ENCODE measurements around the gene PIK3CD.

DNA sequence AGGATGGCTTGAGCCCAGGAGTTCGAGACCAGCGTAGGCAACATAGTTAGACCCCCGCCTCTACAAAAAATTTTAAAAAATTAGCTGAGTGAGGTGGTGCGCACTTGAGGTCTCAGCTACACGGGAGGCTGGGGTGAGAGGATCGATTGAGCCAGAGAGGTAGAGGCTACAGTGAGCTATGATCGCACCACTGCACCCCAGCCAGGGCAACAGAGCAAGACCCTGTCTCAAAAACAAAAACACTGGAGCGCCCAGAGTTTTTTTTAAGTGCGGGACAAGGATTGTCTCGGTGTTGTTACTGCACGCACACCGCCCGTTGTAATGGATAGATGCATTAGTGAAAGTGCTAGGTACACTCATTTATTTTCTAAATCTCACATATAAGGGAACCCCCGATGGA, 37.1 kb downstream of the PIK3CD start:
- TF ChIP-seq, protein P1, sequence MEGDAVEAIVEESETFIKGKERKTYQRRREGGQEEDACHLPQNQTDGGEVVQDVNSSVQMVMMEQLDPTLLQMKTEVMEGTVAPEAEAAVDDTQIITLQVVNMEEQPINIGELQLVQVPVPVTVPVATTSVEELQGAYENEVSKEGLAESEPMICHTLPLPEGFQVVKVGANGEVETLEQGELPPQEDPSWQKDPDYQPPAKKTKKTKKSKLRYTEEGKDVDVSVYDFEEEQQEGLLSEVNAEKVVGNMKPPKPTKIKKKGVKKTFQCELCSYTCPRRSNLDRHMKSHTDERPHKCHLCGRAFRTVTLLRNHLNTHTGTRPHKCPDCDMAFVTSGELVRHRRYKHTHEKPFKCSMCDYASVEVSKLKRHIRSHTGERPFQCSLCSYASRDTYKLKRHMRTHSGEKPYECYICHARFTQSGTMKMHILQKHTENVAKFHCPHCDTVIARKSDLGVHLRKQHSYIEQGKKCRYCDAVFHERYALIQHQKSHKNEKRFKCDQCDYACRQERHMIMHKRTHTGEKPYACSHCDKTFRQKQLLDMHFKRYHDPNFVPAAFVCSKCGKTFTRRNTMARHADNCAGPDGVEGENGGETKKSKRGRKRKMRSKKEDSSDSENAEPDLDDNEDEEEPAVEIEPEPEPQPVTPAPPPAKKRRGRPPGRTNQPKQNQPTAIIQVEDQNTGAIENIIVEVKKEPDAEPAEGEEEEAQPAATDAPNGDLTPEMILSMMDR (IDR thresholded peaks at IDR 0.05), result no peak
- TF ChIP-seq POLR2A (IDR thresholded peaks at IDR 0.05), result no peak
